LNCaP clone FGC (cell line): ENCODE measurements around the gene HAO1.
"Not testable (repeated sequence)": the region's sequence is repeated elsewhere in the genome, so short reads cannot be mapped to it uniquely, and the experiment has no call there.

Experiments used
- DNase-seq: peaks from one replicate; pipeline ENCODE4 v3.0.0-alpha.2; 2011; ENCODE audit warnings: low read depth
- H3K4me3 ChIP-seq: 2 replicates; pipeline ENCODE4 v1.5.1; 2011; ENCODE audit warnings: mild to moderate bottlenecking, low read depth, low read length, control low read depth
- CTCF ChIP-seq: IDR thresholded peaks from 2 replicates; pipeline ENCODE4 v1.5.1; 2012; ENCODE audit warnings: mild to moderate bottlenecking; ENCODE audit not compliant: control insufficient read depth, insufficient read depth; ENCODE audit errors: extremely low read depth

The HAO1 gene

GRCh38 chr20:7975851-7976414 lies 35.7 kb upstream of the HAO1 start:
- DNase-seq: no peak
- H3K4me3 ChIP-seq: no peak overlapping the region
- TF ChIP-seq CTCF: no peak

GRCh38 chr20:7974785-7975435 lies 34.7 kb upstream of the HAO1 start:
- DNase-seq: no peak
- no peak for TF ChIP-seq CTCF
- H3K4me3 ChIP-seq: no peak overlapping the region

- no peak for TF ChIP-seq CTCF
- no peak for DNase-seq
- no peak overlapping the region for H3K4me3 ChIP-seq
These were observed 31.4 kb upstream of the HAO1 start for GRCh38 chr20:7971536-7972280.

- DNase-seq: no peak
- no peak overlapping the region for H3K4me3 ChIP-seq
- TF ChIP-seq CTCF: no peak
These were observed 27.1 kb upstream of the HAO1 start for GRCh38 chr20:7967199-7967844.

- H3K4me3 ChIP-seq: no peak overlapping the region
- no peak for TF ChIP-seq CTCF
These were observed 25.9 kb upstream of the HAO1 start for GRCh38 chr20:7966176-7966575.

GRCh38 chr20:7959484-7959883 lies 19.2 kb upstream of the HAO1 start:
- no peak for TF ChIP-seq CTCF
- no peak for DNase-seq
- H3K4me3 ChIP-seq: no peak overlapping the region

More at GRCh38 chr20:7966176-7966575, 25.9 kb upstream of the HAO1 start:
- DNase-seq: no peak

- H3K4me3 ChIP-seq, DNase-seq: not testable (repeated sequence)
These were observed 16.3 kb upstream of the HAO1 start for GRCh38 chr20:7956561-7956960.
